Naive thymus-derived CD4-positive, alpha-beta T cell (primary cell): ENCODE results near the gene USP6NL. TPM values are rescaled to one million over a fixed set of nuclear protein-coding genes. Genes with fewer than 3 reads are reported as not detected.
A peak's percentile ranks its signal among the peaks of the same experiment; 100 is the strongest.

Source experiments
- ATAC-seq: fragments of 150-1000 bp; cut with Tn5 transposase; 2 replicates; pipeline ENCODE4 v1.10.0; 2021; ENCODE audit warnings: mild to moderate bottlenecking, moderate library complexity
- CTCF ChIA-PET: fragments of 350-600 bp; sonication (Branson Sonifier 250); formaldehyde crosslinking; loops from one replicate; lab custom pipeline; 2021; ENCODE audit warnings: antibody characterized with exemption; lab: Charles Lee
- POLR2A ChIA-PET: fragments of 350-600 bp; sonication (Branson Sonifier 250); formaldehyde crosslinking; loops from one replicate; lab custom pipeline; 2021; ENCODE audit warnings: antibody characterized with exemption, inconsistent platforms; lab: Charles Lee
- DNase-seq, 9 donors: peaks; one replicate each; pipeline versions ENCODE4 v3.0.0 to v3.0.0-alpha.2; 2020 to 2022; ENCODE audit warnings: mixed read lengths in 1 of 9
- H3K27ac ChIP-seq: one replicate; pipeline ENCODE4 v1.7.0; 2013; ENCODE audit warnings: mild to moderate bottlenecking, low read depth, low read length, moderate library complexity
- H3K27me3 ChIP-seq, 2 donors: one replicate each; pipeline ENCODE4 v1.7.0; 2013; ENCODE audit warnings: low read length in 2 of 2, mild to moderate bottlenecking in 2 of 2, moderate library complexity in 2 of 2; ENCODE audit not compliant: control insufficient read depth in 2 of 2, insufficient read depth in 2 of 2
- H3K36me3 ChIP-seq, 3 experiments: 1 replicate in 2 of 3; 2 replicates in 1 of 3; pipeline ENCODE4 v1.7.0; 2013; ENCODE audit warnings: low read length in 3 of 3, mild to moderate bottlenecking in 3 of 3, moderate library complexity in 1 of 3; ENCODE audit not compliant: insufficient read depth in 3 of 3, control insufficient read depth in 2 of 3
- H3K4me1 ChIP-seq, 2 donors: one replicate each; pipeline ENCODE4 v1.7.0; 2013; ENCODE audit warnings: low read length in 2 of 2, mild to moderate bottlenecking in 2 of 2, moderate library complexity in 1 of 2; ENCODE audit not compliant: control insufficient read depth in 2 of 2, insufficient read depth in 2 of 2
- H3K4me3 ChIP-seq: 2 replicates; pipeline ENCODE4 v1.7.0; 2013; ENCODE audit warnings: mild to moderate bottlenecking, low read length
- H3K9me3 ChIP-seq, 3 experiments: 1 replicate in 2 of 3; 2 replicates in 1 of 3; pipeline ENCODE4 v1.7.0; 2013; ENCODE audit warnings: low read length in 3 of 3; ENCODE audit not compliant: control insufficient read depth in 2 of 3
- H3K27ac Mint-ChIP-seq, 9 donors: one replicate each; pipeline ENCODE4 v1.8.0; 2020 to 2022; ENCODE audit warnings: mixed read lengths in 9 of 9, mild to moderate bottlenecking in 8 of 9, moderate library complexity in 5 of 9, inconsistent platforms in 2 of 9
- H3K27me3 Mint-ChIP-seq, 5 donors: one replicate each; pipeline ENCODE4 v1.8.0; 2021 to 2022; ENCODE audit warnings: mixed read lengths in 5 of 5, mild to moderate bottlenecking in 1 of 5
- H3K36me3 Mint-ChIP-seq, 5 donors: one replicate each; pipeline ENCODE4 v1.8.0; 2020 to 2022; ENCODE audit warnings: mixed read lengths in 5 of 5, mild to moderate bottlenecking in 3 of 5, inconsistent platforms in 1 of 5
- H3K4me1 Mint-ChIP-seq, 7 donors: one replicate each; pipeline ENCODE4 v1.8.0; 2020 to 2022; ENCODE audit warnings: mixed read lengths in 7 of 7, mild to moderate bottlenecking in 3 of 7, inconsistent platforms in 1 of 7
- H3K4me3 Mint-ChIP-seq, 10 donors: one replicate each; pipeline ENCODE4 v1.8.0; 2020 to 2022; ENCODE audit warnings: mild to moderate bottlenecking in 10 of 10, mixed read lengths in 10 of 10, moderate library complexity in 6 of 10, inconsistent platforms in 2 of 10
- H3K9me3 Mint-ChIP-seq, 11 donors: one replicate each; pipeline ENCODE4 v1.8.0; 2020 to 2022; ENCODE audit warnings: mixed read lengths in 11 of 11, mild to moderate bottlenecking in 4 of 11, inconsistent platforms in 1 of 11, moderate library complexity in 1 of 11
- intact Hi-C, 2 donors: fragments of 100-400 bp; cut with micrococcal nuclease; formaldehyde crosslinking; loops; one replicate each; pipeline ENCODE4 v1.15.1; 2023
- polyA plus RNA-seq, 2 donors: library from polyadenylated mRNA; unstranded; fragments of 300-500 nt; fragmentation: Illumina TruSeq; gene quantifications; one replicate each; pipeline ENCODE4 v1.2.3, GENCODE V29; 2021
- total RNA-seq, 6 experiments: library from RNA in 5 of 6; stranded (reverse) in 5 of 6; gene quantifications; 1 replicate in 5 of 6; 2 replicates in 1 of 6; pipeline ENCODE4 v1.2.3 and lab custom pipeline; 2021 to 2026

USP6NL gene
- total and polyA plus RNA-seq, 7 experiments from 2014 or later = 0.70 to 6.6 (median 4.6) TPM

DNA sequence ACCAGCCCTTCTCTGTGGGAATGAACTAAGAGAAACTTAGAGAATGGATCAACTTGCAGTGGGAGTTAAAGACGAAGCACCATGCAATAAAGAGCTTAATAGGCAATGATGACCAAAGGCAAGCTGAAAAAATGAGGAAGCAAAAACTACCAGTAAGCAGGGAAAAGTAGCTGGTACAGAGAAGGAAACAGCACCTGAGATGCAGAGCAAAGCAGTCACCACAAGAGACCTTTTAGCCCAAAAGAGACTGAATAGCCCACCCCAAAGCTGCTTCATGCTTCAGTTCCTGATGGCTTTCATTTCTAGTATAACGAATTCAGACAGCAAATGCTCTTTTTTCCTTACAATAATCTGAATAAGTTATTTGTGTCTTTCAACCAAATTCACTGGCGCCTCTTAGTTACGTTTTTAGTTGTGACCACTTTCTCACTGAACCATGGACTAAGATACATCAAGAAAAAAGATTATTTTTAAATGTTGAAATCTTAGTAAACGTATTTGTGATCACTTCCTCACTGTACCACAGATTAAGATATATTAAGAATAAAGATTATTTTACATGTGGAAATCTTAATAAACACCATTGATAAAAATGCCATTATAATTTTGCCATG, 76.0 kb downstream of the USP6NL start:
- intact Hi-C loops = no loop called here
- no peak overlapping the region for H3K27ac Mint-ChIP-seq
- peaks cover 0 to 26% (median 19%) of the 10 kb centered on the region in 7 donors for H3K4me1 Mint-ChIP-seq

DNA sequence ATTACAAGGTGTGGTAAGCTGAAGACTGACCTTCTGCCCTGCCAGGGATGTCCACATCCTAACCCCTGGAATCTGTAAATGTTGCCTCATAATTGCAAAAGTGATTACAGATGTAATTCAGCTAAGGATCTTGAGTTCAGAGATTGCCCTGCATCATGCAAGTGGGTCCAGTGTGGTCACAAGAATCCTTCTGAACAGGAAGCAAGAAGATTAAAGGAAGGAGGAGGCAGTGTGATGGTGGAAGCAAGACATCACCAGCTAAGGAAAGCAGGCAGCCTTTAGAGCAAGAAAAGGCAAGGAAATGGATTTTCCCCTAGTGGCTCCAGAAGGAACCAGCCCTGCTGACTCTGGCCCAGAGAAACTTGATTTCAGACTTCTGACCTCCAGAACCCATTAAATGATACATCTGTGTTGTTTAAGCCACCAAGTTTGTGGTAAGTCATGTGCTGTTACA, 78.1 kb downstream of the USP6NL start:
- H3K4me1 Mint-ChIP-seq = peaks cover 2 to 37% (median 25%) of the 10 kb centered on the region in 7 donors

More for the DNA sequence above, 76.0 kb downstream of the USP6NL start:
- no peaks in the 10 kb centered on the region for H3K9me3 Mint-ChIP-seq
- H3K36me3 Mint-ChIP-seq = peaks cover 0 to 5% (median 0%) of the 10 kb centered on the region in 5 donors
- Histone ChIP-seq H3K27me3 (no peaks in the 10 kb centered on the region), H3K36me3 (no peaks in the 10 kb centered on the region), H3K27ac (no peak overlapping the region), H3K4me1 (no peaks in the 10 kb centered on the region), H3K4me3 (no peak overlapping the region), H3K9me3 (no peaks in the 10 kb centered on the region)
- H3K4me3 Mint-ChIP-seq = no peak overlapping the region
- CTCF ChIA-PET = no interaction called here
- ATAC-seq = no peak
- POLR2A ChIA-PET = no interaction called here
- peaks cover 0 to 44% (median 0%) of the 10 kb centered on the region in 5 donors for H3K27me3 Mint-ChIP-seq
- DNase-seq = no peak

DNA sequence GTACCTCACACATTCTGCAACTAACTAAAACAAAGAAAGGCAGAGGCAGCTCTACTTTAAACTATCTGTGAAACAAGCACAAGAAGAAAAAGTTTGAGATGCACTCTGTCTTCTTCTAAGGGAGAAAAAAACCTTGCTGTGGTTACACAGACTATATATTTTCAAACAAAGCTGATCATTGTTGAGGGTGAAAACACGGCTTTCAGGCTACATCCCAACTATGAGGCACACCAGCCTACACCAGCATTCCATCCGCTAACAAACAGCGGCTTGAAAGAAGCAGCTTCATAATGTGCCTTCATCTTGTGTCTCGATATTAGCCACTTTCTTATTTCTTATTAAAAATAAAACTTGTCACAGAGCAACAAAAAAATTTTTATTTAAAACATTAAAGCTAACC, 79.1 kb downstream of the USP6NL start:
- no peak overlapping the region for H3K4me3 ChIP-seq
- no peak for ATAC-seq
- H3K4me1 Mint-ChIP-seq = peaks cover 8 to 47% (median 33%) of the 10 kb centered on the region in 7 donors
- H3K36me3 Mint-ChIP-seq = no peaks in the 10 kb centered on the region
- H3K9me3 Mint-ChIP-seq = no peaks in the 10 kb centered on the region
- DNase-seq = no peak
- H3K27ac Mint-ChIP-seq = no peak overlapping the region
- H3K27me3 Mint-ChIP-seq = peaks cover 0 to 39% (median 0%) of the 10 kb centered on the region in 5 donors
- H3K36me3 ChIP-seq = no peaks in the 10 kb centered on the region
- intact Hi-C loops = no loop called here
- peak overlapping the region in 1 of 10 donors; percentile 33 for H3K4me3 Mint-ChIP-seq
- H3K4me1 ChIP-seq = no peaks in the 10 kb centered on the region
- H3K27ac ChIP-seq = no peak overlapping the region
- no peaks in the 10 kb centered on the region for H3K27me3 ChIP-seq
- no peaks in the 10 kb centered on the region for H3K9me3 ChIP-seq
- POLR2A ChIA-PET = no interaction called here
- CTCF ChIA-PET = interaction anchor here (1.9 kb wide), 1 partner anchor 17 kb away, joined by 4 read pairs; no protein-coding TSS in a partner anchor

More for the DNA sequence above, 78.1 kb downstream of the USP6NL start:
- no peaks in the 10 kb centered on the region for H3K36me3 ChIP-seq
- intact Hi-C loops = no loop called here
- H3K27ac ChIP-seq = no peak overlapping the region
- ChIA-PET CTCF (interaction anchor here (1.9 kb wide), 1 partner anchor 18 kb away, joined by 4 read pairs; no protein-coding TSS in a partner anchor), POLR2A (no interaction called here)
- H3K27ac Mint-ChIP-seq = peak overlapping the region in 1 of 9 donors; percentile 69
- ATAC-seq (no peak), DNase-seq (no peak)
- H3K27me3 ChIP-seq = no peaks in the 10 kb centered on the region
- no peaks in the 10 kb centered on the region for H3K9me3 ChIP-seq
- no peak overlapping the region for H3K4me3 Mint-ChIP-seq
- H3K4me3 ChIP-seq = no peak overlapping the region
- H3K27me3 Mint-ChIP-seq = peaks cover 0 to 42% (median 0%) of the 10 kb centered on the region in 5 donors
- H3K4me1 ChIP-seq = no peaks in the 10 kb centered on the region
- H3K9me3 Mint-ChIP-seq = no peaks in the 10 kb centered on the region
- no peaks in the 10 kb centered on the region for H3K36me3 Mint-ChIP-seq

DNA sequence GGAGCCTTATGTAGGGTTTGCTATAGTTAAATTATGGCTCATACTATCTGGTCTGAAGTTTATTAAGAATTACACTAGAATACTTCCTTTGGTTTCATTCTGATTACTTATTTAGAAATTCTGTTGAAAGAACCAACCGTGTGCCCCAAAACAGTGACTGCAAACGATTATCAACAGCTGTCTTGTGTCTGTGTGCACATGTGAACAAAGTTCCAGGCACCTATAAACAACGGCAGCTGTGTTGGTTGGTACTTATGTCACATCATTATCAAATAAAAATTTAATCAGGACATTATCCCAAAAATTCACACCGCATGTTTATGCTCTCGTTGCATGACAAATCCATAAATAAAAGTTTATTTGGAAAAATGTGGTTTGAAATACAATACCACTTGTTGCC, 80.6 kb downstream of the USP6NL start:
- Histone ChIP-seq H3K4me1 (no peaks in the 10 kb centered on the region), H3K4me3 (no peak overlapping the region), H3K9me3 (no peaks in the 10 kb centered on the region), H3K27me3 (no peaks in the 10 kb centered on the region), H3K36me3 (no peaks in the 10 kb centered on the region), H3K27ac (no peak overlapping the region)
- H3K4me3 Mint-ChIP-seq = no peak overlapping the region
- peaks cover 0 to 31% (median 0%) of the 10 kb centered on the region in 5 donors for H3K27me3 Mint-ChIP-seq
- POLR2A ChIA-PET = interaction anchor here (0.7 kb wide), 2 partner anchors 8 to 363 kb away, joined by 3 read pairs; no protein-coding TSS in a partner anchor
- no peak for ATAC-seq
- CTCF ChIA-PET = interaction anchor here (0.8 to 1.5 kb wide), 2 partner anchors 227 to 289 kb away, joined by 3 read pairs; no protein-coding TSS in a partner anchor
- DNase-seq = no peak
- H3K9me3 Mint-ChIP-seq = peaks cover 0 to 1% (median 0%) of the 10 kb centered on the region in 11 donors
- H3K4me1 Mint-ChIP-seq = peaks cover 13 to 50% (median 38%) of the 10 kb centered on the region in 7 donors
- intact Hi-C loops = no loop called here
- no peak overlapping the region for H3K27ac Mint-ChIP-seq
- peaks cover 2 to 11% (median 9%) of the 10 kb centered on the region in 5 donors for H3K36me3 Mint-ChIP-seq

DNA sequence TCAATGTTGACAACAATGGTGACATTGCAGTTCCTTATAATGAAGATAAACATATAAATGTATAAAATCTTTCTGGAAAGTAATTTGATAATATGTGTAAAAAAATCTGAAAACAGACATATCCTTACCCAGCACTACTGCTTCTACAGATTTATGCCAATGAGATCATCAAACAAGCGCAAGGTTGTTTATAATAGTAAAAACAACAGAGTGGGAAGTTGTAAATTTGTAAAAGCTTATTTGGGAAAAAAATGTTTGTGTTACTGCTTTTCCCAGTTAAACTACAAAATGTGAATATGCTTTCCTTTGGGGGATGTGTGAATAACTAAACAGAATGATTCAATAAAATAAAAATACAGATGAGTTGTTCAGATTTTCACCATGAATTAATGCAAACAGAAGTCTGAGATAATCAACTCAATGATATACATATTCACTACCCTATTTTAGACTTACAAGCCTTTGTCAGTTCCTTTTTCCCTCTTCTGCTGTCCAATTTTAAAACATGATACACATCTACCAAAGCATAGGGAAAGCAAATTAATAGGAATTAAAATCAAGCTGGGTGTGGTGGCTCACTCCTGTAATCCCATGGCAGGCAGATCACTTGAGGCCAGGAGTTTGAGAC, 82.1 kb downstream of the USP6NL start:
- peaks cover 2 to 12% (median 10%) of the 10 kb centered on the region in 5 donors for H3K36me3 Mint-ChIP-seq
- POLR2A ChIA-PET = no interaction called here
- CTCF ChIA-PET = no interaction called here

DNA sequence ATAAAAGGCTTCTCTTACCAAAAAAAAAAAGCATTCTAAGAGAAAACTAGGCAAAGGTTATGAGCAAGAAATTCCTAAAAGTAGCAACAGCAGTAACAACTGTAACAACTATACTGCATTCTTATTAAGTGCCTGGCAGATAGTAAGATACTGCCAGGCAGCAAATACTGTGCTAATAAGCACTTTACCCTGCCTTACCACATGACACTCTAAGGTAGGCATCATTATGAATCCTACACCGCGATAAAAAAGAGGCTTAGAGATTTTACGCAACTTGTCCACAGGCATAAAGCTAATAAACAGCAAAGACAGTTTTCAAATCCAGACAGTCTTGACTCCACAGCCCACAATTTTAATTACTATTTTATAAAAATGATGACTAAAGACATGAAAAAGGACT, 83.2 kb downstream of the USP6NL start:
- Histone ChIP-seq H3K27ac (no peak overlapping the region), H3K27me3 (no peaks in the 10 kb centered on the region), H3K4me3 (peak overlapping the region; percentile 25), H3K4me1 (no peaks in the 10 kb centered on the region), H3K36me3 (no peaks in the 10 kb centered on the region), H3K9me3 (no peaks in the 10 kb centered on the region)
- peaks cover 0 to 1% (median 0%) of the 10 kb centered on the region in 11 donors for H3K9me3 Mint-ChIP-seq
- ATAC-seq = no peak
- H3K4me3 Mint-ChIP-seq = peak overlapping the region in 8 of 10 donors; percentile 31 to 78 (median 69)
- H3K36me3 Mint-ChIP-seq = peaks cover 2 to 12% (median 10%) of the 10 kb centered on the region in 5 donors
- peaks cover 0 to 12% (median 0%) of the 10 kb centered on the region in 5 donors for H3K27me3 Mint-ChIP-seq
- H3K27ac Mint-ChIP-seq = peak overlapping the region in 4 of 9 donors; percentile 11 to 62 (median 54)
- peaks cover 13 to 33% (median 27%) of the 10 kb centered on the region in 7 donors for H3K4me1 Mint-ChIP-seq
- intact Hi-C loops = loop anchor here in 1 of 2 donors (2.0 kb wide), 1 partner anchor 83 kb away; the partner anchor contains the start of gene USP6NL
- no peak for DNase-seq
- ChIA-PET POLR2A (no interaction called here), CTCF (no interaction called here)

More for the DNA sequence above, 82.1 kb downstream of the USP6NL start:
- Histone ChIP-seq H3K36me3 (no peaks in the 10 kb centered on the region), H3K27me3 (no peaks in the 10 kb centered on the region), H3K9me3 (no peaks in the 10 kb centered on the region), H3K27ac (no peak overlapping the region), H3K4me1 (no peaks in the 10 kb centered on the region), H3K4me3 (no peak overlapping the region)
- Mint-ChIP-seq H3K9me3 (peaks cover 0 to 1% (median 0%) of the 10 kb centered on the region in 11 donors), H3K27ac (no peak overlapping the region), H3K4me3 (no peak overlapping the region), H3K4me1 (peaks cover 13 to 44% (median 38%) of the 10 kb centered on the region in 7 donors), H3K27me3 (peaks cover 0 to 22% (median 0%) of the 10 kb centered on the region in 5 donors)
- intact Hi-C loops = loop anchor here in 1 of 2 donors (2.0 kb wide), 1 partner anchor 81 kb away; the partner anchor contains the start of gene USP6NL
- no peak for ATAC-seq
- DNase-seq = no peak
